Measurements from ENCODE around the gene UBE4B. TPM values are rescaled to one million over a fixed set of nuclear protein-coding genes. Genes with fewer than 3 reads are reported as not detected.

The UBE4B gene
- total and polyA plus RNA-seq, 5 experiments from 2014 or later: 8.4 to 45.3 (median 10.4) TPM

DNA sequence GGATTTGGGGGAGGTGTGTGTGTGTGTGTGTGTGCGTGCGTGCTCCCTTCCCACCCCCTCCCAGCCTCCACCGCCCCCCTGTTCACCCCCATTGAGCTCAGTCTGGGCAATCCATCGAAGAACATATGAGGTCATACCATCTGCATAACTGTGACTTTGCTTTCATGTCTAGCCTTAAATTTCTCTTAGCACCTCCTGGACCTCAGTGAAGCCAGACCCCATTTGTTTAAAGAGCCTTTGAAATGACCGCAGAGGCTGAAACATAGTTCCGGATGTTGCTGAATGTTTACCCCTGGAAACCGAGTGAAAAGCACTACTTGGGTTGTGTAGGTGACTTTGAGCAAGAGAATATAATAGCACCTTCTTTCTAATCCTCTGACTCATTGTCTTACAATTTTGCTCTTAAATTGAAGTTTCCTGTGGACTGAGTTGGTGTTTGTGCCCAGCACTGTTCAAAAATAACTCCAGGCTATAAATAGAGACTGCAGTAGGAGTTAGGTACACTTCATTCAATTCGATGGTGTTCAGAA is 75.4 kb downstream of the UBE4B start:
- Mint-ChIP-seq H3K4me1 (no peaks in the 10 kb centered on the region), H3K27me3 (no peaks in the 10 kb centered on the region), H3K36me3 (peaks cover 12 to 88% (median 17%) of the 10 kb centered on the region in 3 donors), H3K4me3 (no peak overlapping the region), H3K27ac (no peak overlapping the region), H3K9me3 (no peaks in the 10 kb centered on the region)
- POLR2A ChIA-PET: interaction anchor here (0.7 kb wide), 1 partner anchor 32 kb away, joined by 3 read pairs; no protein-coding TSS in a partner anchor
- ATAC-seq: no peak
- no peak for DNase-seq

DNA sequence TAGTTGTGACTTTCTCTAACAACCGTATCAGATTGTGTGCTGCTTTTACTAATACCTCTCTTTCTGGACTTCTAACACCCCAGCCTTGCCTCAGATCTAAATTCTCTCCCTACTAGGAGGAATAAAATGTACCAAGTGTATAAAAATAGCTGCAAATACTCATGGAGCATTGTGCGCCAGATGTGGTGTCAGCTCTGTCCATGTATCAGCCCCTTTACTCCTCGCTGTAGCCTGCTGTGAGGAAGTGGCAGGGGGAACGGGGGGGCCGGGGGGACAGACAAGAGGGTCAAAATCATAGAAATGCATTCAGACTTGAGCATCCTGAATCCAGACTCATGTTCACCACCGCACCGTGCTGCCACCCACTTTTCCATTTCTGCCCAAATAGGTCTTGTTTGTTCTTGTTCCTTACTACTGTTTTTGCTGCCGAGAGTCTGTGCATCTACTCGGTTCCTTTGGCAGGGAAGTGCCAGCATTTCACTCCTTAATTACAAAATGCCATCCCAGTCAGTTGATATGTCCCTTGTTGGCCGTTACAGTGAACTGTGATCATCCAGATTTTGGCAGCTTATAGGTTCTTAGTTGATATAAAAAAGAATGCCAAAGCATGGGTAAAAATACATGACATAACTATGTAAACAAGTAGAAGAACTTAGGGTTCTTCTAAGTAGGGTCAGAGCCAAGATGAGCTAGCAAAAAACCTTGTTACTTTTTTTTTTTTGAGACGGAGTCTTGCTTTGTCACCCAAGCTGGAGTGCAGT is 76.4 kb downstream of the UBE4B start:
- no peaks in the 10 kb centered on the region for H3K27me3 Mint-ChIP-seq
- H3K27ac Mint-ChIP-seq: peak overlapping the region in 1 of 10 donors; percentile 34
- no peaks in the 10 kb centered on the region for H3K9me3 Mint-ChIP-seq
- no peaks in the 10 kb centered on the region for H3K4me1 Mint-ChIP-seq
- H3K4me3 Mint-ChIP-seq: no peak overlapping the region
- POLR2A ChIA-PET: no interaction called here
- peaks cover 12 to 84% (median 17%) of the 10 kb centered on the region in 3 donors for H3K36me3 Mint-ChIP-seq
- DNase-seq (no peak), ATAC-seq (no peak)

DNA sequence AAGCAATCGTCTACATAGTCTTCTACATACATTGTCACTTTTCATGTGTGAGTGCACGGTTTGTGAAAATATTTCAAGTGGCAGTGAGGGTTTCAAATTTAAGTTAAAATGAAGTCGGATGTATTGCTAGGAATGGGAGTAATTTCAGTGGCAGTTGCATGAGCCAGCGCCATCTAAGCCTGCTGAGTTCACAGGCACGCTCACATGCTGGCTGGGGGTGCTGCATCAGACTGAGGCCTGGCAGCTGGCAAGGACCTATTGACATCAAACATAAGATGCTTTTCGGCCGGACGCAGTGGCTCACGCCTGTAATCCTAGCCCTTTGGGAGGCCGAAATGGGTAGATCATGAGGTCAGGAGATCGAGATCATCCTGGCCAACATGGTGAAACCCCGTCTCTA is 80.7 kb downstream of the UBE4B start:
- Mint-ChIP-seq H3K27ac (no peak overlapping the region), H3K36me3 (peaks cover 6 to 74% (median 12%) of the 10 kb centered on the region in 3 donors), H3K9me3 (no peaks in the 10 kb centered on the region), H3K27me3 (no peaks in the 10 kb centered on the region), H3K4me1 (no peaks in the 10 kb centered on the region), H3K4me3 (no peak overlapping the region)
- POLR2A ChIA-PET: no interaction called here
- ATAC-seq (no peak), DNase-seq (no peak)

DNA sequence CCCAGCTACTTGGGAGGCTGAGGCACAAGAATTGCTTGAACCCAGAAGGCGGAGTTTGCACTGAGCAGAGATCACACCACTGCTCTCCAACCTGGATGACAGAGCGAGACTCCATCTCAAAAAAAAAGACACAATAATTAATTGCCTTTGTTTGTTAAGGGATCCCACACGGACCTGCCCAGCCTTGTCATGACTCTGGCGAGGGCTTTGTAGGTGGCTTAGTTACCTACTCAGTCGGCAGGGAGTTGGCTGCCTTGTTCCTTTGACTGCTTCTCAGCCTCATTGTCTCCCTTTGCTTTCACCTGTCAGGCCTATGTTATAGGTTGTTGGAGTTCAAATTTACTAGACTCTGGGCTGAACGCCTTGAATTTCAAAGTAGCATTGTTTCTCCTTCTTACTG is 82.0 kb downstream of the UBE4B start:
- peaks cover 6 to 74% (median 16%) of the 10 kb centered on the region in 3 donors for H3K36me3 Mint-ChIP-seq
- H3K9me3 Mint-ChIP-seq: no peaks in the 10 kb centered on the region
- POLR2A ChIA-PET: no interaction called here
- DNase-seq: no peak
- no peak for ATAC-seq
- H3K4me3 Mint-ChIP-seq: no peak overlapping the region
- H3K4me1 Mint-ChIP-seq: no peaks in the 10 kb centered on the region
- H3K27ac Mint-ChIP-seq: no peak overlapping the region
- H3K27me3 Mint-ChIP-seq: no peaks in the 10 kb centered on the region

DNA sequence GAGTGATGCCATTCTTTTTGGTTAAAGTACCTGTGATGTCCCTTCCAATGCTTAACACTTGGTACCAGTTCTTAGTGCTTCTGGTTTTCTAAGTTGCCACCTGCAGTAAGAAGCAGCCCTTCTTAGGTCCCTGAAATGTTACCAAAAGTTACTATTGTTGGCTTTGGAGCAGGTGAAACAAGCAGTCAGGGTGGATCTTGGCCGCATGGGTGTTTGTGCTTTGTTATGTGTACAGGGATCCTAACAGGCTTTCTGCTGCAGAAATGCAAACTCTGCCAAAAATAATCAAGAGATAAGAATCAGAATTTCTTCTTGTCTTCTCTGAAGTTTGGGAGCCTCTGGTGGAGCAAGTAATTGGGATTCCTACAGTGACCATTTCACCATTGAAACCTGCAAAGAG is 84.4 kb downstream of the UBE4B start:
- no peak overlapping the region for H3K4me3 Mint-ChIP-seq
- POLR2A ChIA-PET: no interaction called here
- no peak overlapping the region for H3K27ac Mint-ChIP-seq
- H3K4me1 Mint-ChIP-seq: no peaks in the 10 kb centered on the region
- H3K9me3 Mint-ChIP-seq: no peaks in the 10 kb centered on the region
- no peak for DNase-seq
- no peaks in the 10 kb centered on the region for H3K27me3 Mint-ChIP-seq
- peaks cover 0 to 76% (median 19%) of the 10 kb centered on the region in 3 donors for H3K36me3 Mint-ChIP-seq
- no peak for ATAC-seq

DNA sequence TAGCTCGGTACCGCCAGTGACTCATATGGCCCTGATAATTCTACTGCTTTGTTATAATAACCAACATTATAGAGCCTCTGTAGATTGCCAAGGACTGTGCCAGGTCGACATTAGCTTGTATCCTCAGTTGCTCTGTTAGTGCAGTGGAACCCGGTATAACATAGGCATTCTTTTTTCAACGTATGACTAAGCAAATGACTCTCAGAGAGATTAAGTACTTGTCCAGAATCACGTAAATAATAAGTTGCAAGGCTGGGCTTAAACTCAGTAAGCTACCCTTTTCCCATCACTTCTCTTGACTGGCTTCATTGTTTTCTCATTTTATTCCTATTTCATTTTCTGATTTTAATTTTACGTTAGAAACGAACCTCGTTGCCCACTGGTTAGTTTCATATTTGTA is 85.1 kb downstream of the UBE4B start:
- no peak for DNase-seq
- Mint-ChIP-seq H3K4me3 (no peak overlapping the region), H3K9me3 (no peaks in the 10 kb centered on the region), H3K36me3 (peaks cover 0 to 78% (median 22%) of the 10 kb centered on the region in 3 donors), H3K27me3 (no peaks in the 10 kb centered on the region), H3K4me1 (no peaks in the 10 kb centered on the region), H3K27ac (no peak overlapping the region)
- POLR2A ChIA-PET: no interaction called here
- ATAC-seq: no peak

DNA sequence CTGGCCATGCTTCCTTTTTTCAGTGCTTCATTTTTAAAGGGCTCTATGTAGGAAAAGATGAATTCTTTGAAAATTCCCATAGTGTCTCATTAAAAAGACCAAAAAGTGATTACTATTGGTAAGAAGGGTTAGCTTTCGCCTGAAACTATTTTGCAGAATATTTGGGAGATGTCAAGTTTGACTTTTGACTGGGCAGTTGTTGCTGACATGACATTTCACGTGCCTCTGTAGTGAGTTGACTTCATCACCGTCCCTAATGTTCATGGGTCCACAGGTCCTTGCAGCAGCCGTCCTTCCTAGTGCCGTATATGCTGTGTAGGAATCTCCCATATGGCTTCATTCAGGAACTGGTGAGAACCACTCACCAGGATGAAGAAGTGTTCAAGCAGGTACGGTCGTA is 88.9 kb downstream of the UBE4B start:
- POLR2A ChIA-PET: no interaction called here
- DNase-seq (no peak), ATAC-seq (no peak)
- Mint-ChIP-seq H3K27ac (no peak overlapping the region), H3K36me3 (peaks cover 0 to 84% (median 20%) of the 10 kb centered on the region in 3 donors), H3K4me1 (no peaks in the 10 kb centered on the region), H3K4me3 (no peak overlapping the region), H3K9me3 (no peaks in the 10 kb centered on the region), H3K27me3 (no peaks in the 10 kb centered on the region)

DNA sequence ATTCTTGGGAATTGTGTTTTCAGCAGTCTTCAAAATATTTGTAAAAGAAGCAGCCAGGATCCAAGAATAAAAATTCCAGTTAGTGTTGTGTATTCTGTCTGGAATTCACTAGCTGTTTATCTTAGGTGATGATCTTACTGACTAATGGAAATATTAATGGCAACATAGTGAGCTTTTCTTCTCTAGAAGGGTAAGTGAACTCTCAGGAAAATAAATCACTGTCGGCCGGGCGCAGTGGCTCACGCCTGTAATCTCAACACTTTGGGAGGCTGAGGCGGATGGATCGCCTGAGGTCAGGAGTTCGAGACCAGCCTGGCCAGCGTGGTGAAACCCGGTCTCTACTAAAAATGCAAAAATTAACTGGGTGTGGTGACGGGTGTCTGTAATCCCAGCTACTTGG is 90.2 kb downstream of the UBE4B start:
- H3K36me3 Mint-ChIP-seq: peaks cover 0 to 84% (median 15%) of the 10 kb centered on the region in 3 donors
- H3K4me1 Mint-ChIP-seq: no peaks in the 10 kb centered on the region
- ATAC-seq (no peak), DNase-seq (no peak)
- H3K9me3 Mint-ChIP-seq: no peaks in the 10 kb centered on the region
- POLR2A ChIA-PET: no interaction called here
- no peak overlapping the region for H3K4me3 Mint-ChIP-seq
- no peak overlapping the region for H3K27ac Mint-ChIP-seq
- H3K27me3 Mint-ChIP-seq: no peaks in the 10 kb centered on the region

DNA sequence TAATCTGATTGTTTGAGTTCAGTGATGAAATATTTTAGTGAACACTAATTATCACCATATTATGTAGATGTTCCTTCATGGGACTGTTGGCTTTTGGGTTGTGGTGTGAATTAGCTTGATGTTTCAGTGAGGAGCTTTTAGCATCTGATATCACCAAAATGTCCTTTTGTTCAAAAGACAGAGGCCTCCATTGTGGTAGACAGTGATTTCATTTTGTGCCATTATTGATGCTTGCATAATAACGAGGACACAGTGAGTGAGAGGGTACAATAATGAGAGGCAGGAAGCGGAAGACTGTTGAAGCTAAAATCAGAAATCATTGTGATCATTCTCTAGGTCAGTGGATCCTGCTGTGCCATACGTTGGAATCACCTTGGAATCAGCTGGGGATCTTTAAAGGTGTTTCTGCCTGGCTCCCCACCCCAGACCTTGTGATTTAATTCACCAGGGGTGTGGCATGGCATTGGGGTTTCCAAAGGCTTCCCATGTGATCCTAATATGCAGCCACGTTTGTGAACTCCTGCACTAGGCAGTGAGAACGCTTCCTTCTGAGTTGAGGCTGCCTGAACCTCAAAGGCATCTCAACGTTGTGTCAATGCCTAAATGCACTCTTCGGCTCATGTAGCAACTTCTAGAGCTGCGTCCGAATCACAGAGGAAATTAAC is 95.5 kb downstream of the UBE4B start:
- peak overlapping the region in 1 of 10 donors; percentile 47 for H3K27ac Mint-ChIP-seq
- H3K36me3 Mint-ChIP-seq: peaks cover 0 to 87% (median 13%) of the 10 kb centered on the region in 3 donors
- POLR2A ChIA-PET: interaction anchor here (0.7 kb wide), 1 partner anchor 30 kb away, joined by 4 read pairs; no protein-coding TSS in a partner anchor
- DNase-seq: no peak
- no peak overlapping the region for H3K4me3 Mint-ChIP-seq
- ATAC-seq: no peak
- H3K27me3 Mint-ChIP-seq: no peaks in the 10 kb centered on the region
- H3K4me1 Mint-ChIP-seq: no peaks in the 10 kb centered on the region
- no peaks in the 10 kb centered on the region for H3K9me3 Mint-ChIP-seq

DNA sequence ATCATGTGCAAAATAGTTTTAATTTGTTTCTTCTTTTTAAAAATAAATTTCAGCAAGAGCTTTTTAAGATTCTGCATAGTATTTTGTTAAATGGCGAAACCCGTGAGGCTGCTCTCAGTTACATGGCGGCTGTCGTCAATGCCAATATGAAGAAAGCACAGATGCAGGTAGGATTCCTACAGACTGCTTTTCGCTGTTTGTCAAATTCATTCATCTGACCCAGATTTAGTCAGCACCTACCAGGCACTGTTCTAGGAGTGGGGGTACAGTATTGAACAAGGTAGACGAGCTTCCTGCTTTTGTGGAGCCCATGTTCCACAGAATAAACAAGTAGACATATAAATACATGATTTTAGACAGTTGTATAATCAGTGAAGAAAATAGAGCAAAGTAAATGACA is 99.6 kb downstream of the UBE4B start:
- POLR2A ChIA-PET: no interaction called here
- DNase-seq: no peak
- H3K4me1 Mint-ChIP-seq: no peaks in the 10 kb centered on the region
- no peaks in the 10 kb centered on the region for H3K27me3 Mint-ChIP-seq
- peak overlapping the region in 1 of 10 donors; percentile 44 for H3K27ac Mint-ChIP-seq
- no peaks in the 10 kb centered on the region for H3K9me3 Mint-ChIP-seq
- H3K4me3 Mint-ChIP-seq: no peak overlapping the region
- peaks cover 5 to 88% (median 18%) of the 10 kb centered on the region in 3 donors for H3K36me3 Mint-ChIP-seq
- no peak for ATAC-seq

DNA sequence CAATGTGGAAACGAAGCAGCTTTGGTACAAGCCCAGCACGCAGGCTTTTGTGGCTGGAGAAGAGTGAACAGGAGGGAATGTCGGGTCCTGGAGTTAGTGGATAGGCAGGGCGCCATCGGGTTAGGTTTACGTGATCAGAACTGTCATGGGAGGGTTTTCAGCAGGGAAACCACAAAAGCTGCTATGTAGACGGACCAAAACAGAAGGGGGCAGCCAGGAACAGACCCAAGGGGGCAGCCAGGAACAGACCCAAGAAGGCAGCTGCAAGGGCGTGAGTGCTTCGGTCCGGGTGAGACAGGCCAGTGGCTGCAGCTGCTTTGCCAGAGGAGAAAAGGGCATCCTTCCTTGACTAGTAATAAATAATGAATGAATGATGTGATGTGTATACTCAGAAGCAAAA is 100.1 kb downstream of the UBE4B start:
- Mint-ChIP-seq H3K4me1 (no peaks in the 10 kb centered on the region), H3K9me3 (no peaks in the 10 kb centered on the region), H3K27me3 (no peaks in the 10 kb centered on the region), H3K36me3 (peaks cover 7 to 90% (median 21%) of the 10 kb centered on the region in 3 donors), H3K27ac (no peak overlapping the region), H3K4me3 (no peak overlapping the region)
- POLR2A ChIA-PET: no interaction called here
- ATAC-seq: no peak
- DNase-seq: no peak

DNA sequence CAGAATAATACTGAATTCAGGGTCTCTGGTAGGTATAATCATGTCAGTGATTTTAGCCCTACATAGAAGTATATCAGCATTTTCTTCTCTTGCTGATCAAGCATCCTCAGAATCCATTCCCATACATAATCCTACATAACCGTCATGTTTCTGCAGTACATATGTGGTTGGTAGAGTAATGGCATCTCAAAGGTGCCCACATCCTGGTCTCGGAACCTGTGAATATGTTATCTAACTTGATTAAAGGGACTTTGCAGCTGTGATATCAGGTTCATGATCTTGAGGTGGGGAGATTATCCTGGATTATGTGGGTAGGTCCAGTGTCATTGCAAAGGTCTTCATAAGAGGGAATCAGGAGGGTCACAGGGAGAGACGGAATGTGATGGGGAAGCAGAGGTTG is 108.2 kb downstream of the UBE4B start:
- peaks cover 0 to 2% (median under 1%) of the 10 kb centered on the region in 4 donors for H3K4me1 Mint-ChIP-seq
- no peak overlapping the region for H3K4me3 Mint-ChIP-seq
- H3K9me3 Mint-ChIP-seq: no peaks in the 10 kb centered on the region
- POLR2A ChIA-PET: no interaction called here
- peaks cover 7 to 81% (median 29%) of the 10 kb centered on the region in 3 donors for H3K36me3 Mint-ChIP-seq
- H3K27me3 Mint-ChIP-seq: no peaks in the 10 kb centered on the region
- no peak for ATAC-seq
- peak overlapping the region in 1 of 10 donors; percentile 11 for H3K27ac Mint-ChIP-seq
- no peak for DNase-seq

DNA sequence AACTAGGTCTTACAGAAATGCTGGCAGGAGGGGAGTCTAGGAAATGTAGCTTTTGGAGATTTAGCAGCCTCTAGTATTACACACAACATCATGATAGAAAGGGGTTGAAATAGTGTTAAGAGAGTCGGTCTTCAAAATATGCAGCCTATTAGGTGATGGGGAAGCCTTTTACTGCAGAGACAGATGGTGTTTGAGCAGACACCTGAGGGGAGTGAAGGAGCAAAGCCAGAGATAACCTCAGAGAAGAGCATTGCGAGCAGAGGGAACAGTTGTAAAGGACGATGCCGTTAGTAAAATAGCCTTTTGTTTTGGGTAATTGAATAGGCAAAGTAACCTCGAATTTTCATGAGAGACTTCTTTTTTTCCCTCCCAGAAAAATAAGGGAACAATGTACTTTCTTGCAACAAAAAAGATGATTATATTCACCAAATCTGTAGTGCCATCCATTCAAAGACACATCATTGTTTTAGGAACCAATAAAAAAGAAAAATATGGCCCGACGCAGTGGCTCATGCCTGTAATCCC is 111.3 kb downstream of the UBE4B start:
- H3K4me3 Mint-ChIP-seq: no peak overlapping the region
- H3K27me3 Mint-ChIP-seq: no peaks in the 10 kb centered on the region
- peaks cover 0 to 66% (median 14%) of the 10 kb centered on the region in 3 donors for H3K36me3 Mint-ChIP-seq
- ATAC-seq (no peak), DNase-seq (no peak)
- H3K9me3 Mint-ChIP-seq: no peaks in the 10 kb centered on the region
- peaks cover 0 to 2% (median under 1%) of the 10 kb centered on the region in 4 donors for H3K4me1 Mint-ChIP-seq
- no peak overlapping the region for H3K27ac Mint-ChIP-seq
- POLR2A ChIA-PET: no interaction called here

Measured in naive thymus-derived CD8-positive, alpha-beta T cell (primary cell).